CD4-positive, alpha-beta T cell treated with Interleukin-4 for 1 hour (primary cell): ENCODE results near the gene SEC16A.

ENCODE experiments used
- DNase-seq, 2 donors: peaks; one replicate each; pipeline ENCODE4 v3.0.0-alpha.2; 2020 to 2022

SEC16A gene

DNA sequence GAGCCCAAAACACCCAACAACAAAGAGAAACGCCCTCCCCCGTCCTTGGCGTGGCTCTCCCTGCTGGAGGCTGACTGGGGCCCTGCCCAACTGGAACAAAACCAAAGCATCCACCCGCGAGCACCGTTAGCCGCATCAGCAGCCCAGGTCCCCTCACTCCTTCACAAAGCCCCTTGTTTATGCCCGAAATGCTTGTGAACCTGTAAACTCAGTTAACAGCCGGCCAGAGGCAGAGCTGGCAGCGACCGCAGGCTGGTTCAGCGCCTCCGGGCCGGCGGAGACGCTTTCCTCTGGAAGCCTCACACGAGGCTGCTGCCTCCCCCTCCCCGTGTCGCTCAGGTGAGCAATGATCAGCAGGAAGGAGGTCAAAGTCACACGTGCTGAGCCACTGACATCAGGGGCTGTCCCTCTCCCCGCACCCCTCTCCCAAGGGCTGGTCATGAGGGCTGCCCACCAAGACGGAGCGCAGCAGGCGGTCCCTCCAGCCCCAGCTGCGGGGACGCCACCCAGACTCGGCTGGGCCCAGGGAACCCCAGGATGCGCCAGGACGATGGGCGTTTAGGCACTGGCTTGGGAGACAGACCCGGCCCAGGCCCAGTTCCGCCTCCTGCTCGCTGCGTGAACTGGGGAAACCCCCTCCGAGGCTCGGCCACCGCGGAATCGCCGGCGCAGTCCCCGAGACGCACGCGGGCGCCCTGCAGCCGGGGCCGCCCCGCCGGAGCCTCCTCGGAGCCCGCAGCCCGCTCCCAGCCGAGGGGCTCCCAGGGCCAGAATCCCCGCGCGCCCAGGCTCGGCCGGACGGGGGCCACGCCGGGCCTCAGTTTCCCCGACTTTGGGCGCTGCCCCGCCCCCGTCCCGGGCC is 83.4 kb downstream of the SEC16A start:
- peak in 1 of 2 donors; percentile 47 for DNase-seq

DNA sequence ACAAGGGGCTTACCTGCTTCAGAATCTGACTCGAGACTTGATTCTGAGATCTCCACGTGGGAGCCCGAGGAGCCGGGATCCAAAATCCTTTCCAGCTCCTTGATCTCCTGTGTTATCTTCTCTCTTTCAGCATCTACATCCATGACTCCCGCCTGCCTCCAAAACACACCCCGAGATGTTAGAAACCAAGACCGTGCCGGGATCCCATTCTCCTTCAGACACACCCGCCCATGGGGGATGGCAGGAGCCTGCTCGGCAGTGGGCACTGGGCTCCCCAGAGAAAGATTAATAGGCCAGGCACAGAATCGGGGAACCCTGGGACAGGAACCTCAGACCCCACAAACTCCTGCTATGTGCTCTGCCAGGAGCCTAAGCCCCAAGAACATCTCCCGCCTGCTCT is 84.6 kb downstream of the SEC16A start:
- DNase-seq: no peak

DNA sequence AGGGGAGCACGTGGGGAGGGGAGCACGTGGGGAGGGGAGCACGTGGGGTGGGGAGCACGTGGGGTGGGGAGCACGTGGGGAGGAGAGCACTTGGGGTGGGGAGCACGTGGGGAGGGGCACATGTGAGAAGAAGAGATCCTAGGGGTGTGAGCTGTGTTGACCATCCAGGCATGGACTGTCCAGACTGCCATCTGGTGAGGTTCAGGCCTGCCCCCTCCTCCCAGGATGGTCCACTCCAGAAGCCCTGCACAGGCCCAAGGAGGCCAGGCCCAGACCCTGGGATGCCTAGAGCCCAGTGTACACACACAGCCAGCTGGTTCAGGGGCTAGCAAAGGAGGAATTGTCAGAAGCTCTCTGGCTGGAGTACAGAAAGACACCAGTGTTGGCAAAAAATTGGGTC is 85.2 kb downstream of the SEC16A start:
- DNase-seq: no peak

DNA sequence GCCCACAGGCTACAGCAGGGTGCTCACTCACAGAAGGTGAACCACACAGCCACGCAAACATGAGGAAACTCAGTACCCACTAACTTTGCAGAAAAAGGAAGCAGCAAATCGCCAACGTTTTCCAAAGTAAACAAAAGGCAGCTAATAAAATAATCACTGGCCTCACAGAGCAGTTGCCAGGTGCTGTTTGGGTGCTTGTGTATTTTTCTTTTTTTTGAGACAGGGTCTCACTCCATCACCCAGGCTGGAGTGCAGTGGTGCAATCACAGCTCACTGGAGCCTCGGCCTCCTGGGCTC is 86.7 kb downstream of the SEC16A start:
- DNase-seq: no peak

DNA sequence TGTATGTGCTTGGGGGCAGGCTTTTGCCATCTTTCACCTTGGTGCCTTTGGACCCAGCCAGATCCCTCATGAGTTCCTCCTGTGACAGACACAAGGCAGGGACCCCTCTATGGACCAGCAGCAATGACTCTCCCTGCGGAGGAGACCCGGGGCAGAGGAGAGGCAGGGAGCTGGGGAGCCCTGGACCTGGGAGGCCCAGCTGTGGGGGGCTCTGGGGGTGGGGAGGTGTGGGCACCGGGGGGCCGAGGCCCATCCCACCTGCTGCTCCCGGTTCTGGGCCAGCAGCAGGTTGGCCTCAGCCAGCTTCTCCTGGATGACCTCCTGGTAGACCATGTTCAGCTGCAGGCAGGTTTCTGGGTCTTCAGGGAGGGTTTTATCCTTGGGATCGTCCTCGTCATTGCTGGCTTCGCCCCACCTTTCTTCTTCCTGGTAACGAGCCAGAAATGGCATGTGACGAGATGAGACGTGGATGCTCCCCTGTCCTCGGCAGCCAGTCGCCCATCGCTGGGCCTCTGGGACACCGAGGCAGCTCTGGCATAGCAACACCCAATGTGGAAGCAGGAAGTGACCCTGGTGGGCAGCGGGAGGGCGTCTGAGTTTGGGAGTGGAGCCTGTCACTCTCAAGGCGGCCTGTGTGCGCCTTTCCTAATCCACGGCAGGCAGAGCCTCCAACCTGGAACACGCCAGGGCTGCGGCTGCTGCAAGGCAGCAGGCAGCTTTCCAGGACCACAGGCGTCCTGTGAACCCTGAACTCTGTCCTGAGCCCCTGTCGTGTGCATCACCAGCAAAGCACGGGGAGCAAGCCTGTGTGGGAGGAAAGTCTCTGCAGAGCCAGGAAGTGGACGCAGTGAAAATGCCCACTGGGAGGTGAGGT is 87.3 kb downstream of the SEC16A start:
- no peak for DNase-seq

DNA sequence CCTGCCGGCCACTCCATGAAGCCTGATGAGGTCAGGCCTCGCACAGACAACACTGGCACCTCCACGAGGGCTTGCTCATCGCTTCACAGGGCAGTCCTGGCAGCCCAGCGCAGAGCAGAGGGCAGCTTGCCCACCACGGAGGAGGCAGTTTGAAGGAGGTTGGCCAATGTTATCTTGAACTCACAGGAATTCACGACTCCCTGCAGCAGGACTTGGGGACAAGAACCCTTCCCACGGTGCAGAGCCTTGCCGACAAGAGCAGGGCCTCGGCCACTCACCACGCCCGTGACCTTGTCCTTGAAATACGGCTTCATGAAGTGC is 87.9 kb downstream of the SEC16A start:
- no peak for DNase-seq

DNA sequence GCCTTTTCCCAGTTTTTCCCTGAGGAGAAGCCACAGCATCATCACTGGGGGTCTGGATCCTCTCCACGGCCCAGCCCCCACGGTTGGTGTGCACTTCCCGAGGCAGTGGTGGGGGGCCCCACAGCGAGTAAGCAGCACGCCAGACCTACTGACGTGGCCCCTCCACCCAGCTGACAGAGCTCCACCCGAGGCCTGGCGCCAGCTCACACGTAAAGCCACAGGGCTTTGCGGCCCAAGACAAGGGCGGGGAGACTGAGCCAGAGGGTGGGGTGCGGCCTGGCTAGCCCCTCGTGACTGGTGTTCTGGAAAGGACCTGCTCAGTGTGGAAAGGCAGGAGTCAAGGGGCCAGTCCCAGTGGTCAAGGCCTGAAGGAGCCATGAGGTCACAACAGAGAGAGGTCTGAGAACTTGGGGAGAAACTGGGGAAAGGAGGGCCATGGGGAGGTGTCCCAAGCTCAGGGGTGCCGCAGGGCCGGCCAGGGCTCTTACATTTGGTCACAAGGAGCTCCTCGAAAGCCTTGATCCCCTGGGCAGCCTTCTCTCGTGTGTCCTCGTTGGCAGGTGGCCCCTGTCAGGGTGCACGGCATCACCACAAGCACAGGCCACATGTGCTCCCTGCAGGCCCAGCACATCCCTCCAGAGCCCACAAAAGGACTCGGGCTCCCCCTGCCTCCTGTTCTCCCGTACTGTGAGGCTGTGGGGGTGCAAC is 88.4 kb downstream of the SEC16A start:
- DNase-seq: no peak

DNA sequence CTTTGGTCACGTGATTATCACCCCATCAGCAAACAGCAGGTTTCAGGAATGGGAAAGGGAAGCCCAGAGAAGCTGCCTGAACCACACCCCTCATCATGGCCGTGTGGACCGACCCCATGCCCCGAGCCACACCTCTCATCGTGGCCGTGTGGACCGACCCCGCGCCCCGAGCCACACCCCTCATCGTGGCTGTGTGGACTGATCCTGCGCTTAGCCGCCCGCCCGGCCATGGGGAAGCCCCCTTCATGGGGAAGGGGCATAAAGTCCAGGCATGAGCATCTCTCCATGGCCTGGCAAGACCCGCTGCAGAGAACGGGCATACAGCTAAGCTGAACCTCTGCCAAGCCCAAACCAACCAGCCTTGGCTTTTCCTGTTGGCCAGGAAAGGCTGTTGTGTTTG is 89.3 kb downstream of the SEC16A start:
- DNase-seq: no peak

DNA sequence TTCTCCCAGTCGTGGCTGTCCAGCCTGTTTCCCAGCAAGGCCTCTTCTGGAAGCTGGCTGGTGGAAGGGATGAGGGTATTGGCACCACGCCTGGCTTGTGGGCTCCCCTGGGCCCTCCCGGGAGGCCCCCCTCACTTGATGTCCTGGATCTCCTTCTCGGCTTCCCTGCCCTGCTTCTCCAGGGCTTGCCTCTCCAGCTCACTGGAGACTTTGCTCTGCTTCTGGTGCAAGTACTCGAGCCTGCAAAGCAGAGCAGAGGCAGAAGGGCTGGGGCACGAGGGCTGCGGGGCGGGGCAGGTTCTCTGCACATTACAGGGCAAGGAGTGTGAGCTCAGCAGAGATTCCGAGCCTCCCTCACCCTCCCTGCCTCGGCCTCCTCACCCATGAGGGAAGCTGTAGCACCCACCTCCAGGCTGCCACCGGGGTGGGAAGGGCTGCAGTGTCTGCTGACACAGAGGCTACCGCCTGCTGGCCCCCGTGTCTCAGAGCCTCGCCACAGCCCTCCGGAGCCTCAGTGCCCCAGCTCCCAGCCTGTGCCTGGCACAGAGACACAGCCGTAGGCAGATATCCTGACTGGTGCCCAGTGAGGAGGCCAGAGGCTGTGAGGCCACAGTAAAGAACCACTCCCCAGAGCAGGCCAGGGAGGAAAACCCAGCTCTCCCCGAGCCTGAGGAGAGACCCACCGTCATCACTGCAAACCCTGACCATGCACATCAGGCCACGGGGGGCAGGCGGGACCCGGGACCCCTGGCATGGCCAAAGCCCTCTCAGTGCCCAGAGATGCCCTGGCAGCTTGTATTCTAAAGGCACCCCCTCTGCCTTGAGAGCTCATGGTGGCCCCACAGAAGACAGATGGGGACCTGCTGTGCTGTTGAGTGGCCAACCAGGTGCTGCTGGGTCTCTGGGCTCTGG is 90.0 kb downstream of the SEC16A start:
- no peak for DNase-seq

DNA sequence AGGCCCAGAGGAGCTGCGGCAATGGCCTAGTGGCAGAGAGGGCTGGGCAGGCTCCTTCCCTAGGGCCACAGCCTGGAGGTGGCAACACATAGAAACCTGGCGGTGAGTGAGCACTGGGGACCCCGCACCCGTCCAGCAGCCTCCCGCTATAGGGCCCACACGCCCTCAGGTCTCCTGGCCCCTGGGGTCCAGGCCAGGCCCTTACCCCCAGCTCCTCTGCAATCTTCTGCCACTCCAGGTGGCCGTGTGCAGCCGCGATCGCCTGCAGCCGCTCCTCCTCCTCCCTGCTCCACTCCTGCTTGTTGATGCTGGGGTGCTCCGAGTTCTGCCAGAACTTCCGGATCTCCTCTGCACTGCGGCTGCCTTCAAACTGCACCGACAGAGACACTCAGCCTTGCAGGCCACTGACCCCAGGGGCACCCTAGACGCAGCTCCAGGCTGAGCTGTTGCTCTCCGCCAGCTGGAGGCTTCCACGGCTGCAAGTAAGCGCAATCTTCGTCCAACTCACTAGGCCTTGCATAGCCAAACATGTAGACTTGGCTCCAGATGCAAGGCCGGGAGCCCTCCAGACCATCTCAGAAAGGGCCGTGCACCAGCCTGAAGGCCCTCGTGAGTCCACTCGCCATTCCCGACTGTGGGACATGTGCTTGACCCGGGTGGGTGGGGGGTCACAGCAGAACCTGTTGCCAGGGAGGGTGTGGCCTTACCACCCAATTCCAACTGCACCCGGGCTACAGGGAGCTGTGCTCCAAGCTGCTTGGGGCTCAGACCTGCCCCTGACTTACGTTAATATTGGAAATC is 90.9 kb downstream of the SEC16A start:
- DNase-seq: no peak
